ENCODE measurements around the gene VRK2.
"Not testable (repeated sequence)": the region's sequence is repeated elsewhere in the genome, so short reads cannot be mapped to it uniquely, and the experiment has no call there.

The VRK2 gene

GRCh38 chr2:58170334-58170933, 123.8 kb downstream of the VRK2 start:
- DNase-seq: not testable (repeated sequence)

GRCh38 chr2:58171831-58172230, 125.2 kb downstream of the VRK2 start:
- not testable (repeated sequence) for DNase-seq

GRCh38 chr2:58177187-58177586, 130.6 kb downstream of the VRK2 start:
- not testable (repeated sequence) for DNase-seq

DNA sequence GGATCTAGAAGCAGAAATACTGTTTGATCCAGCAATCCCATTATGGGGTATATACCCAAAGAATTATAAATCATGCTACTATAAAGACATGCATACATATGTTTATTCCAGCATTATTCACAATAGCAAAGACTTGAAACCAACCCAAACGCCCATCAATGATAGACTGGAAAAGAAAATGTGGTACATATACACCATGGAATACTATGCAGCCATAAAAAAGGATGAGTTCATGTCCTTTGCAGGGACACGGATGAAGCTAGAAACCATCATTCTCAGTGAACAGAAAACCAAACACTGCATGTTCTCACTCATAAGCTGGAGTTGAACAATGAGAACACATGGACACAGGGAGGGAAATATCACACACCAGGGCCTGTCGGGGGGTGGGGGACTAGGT, 133.6 kb downstream of the VRK2 start:
- DNase-seq: not testable (repeated sequence)

DNA sequence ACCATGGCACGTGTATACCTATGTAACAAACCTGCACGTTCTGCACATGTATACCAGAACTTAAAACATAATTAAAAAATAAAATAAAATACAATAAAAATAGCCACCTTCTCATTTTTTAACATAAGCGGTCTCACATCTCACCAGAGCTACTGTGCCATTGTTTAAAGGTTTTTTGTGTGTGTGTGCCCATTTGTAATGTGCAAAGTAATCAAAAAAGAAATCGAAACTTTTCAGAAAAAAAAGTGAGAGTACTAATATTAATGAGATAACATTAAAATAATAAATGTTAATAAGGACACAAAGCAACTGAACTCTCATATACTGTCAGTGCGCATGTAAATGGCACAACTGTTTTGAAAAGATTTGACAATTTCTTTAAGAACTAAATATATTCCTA, 134.0 kb downstream of the VRK2 start:
- DNase-seq: no peak

DNA sequence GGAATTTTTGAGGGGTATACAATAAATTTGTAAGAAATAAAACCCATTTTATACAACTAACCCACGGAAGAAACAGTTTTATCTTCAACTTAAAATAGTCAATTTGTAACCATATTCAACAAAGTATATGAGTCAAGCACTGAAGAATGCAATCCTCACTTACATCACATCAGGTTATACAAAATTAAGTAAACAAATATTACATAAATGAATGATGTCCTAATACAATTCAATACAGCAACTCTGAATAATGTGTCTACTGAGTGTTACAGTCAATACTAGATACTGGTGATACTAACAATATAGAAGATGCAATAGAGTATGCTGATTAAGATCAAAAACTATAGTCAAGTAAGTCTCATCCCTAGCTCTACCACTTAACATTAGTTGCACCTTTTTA, 135.9 kb downstream of the VRK2 start:
- no peak for DNase-seq

- DNase-seq: no peak
Measured at GRCh38 chr2:58186501-58186900, 139.9 kb downstream of the VRK2 start.

DNA sequence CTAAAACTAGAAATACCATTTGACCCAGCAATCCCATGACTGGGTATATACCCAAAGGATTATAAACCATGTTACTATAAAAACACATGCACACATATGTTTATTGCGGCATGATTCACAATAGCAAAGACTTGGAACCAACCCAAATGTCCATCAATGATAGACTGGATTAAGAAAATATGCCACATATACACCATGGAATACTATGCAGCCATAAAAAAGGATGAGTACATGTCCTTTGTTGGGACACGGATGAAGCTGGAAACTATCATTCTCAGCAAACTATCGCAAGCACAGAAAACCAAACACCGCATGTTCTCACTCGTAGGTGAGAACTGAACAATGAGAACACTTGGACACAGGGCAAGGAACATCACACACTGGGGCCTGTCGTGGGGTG, 140.4 kb downstream of the VRK2 start:
- DNase-seq: not testable (repeated sequence)

GRCh38 chr2:58194458-58194857, 147.9 kb downstream of the VRK2 start:
- no peak for DNase-seq

- DNase-seq: no peak
Measured at GRCh38 chr2:58195662-58196061, 149.1 kb downstream of the VRK2 start.

GRCh38 chr2:58197894-58198293, 151.3 kb downstream of the VRK2 start:
- DNase-seq: no peak

DNA sequence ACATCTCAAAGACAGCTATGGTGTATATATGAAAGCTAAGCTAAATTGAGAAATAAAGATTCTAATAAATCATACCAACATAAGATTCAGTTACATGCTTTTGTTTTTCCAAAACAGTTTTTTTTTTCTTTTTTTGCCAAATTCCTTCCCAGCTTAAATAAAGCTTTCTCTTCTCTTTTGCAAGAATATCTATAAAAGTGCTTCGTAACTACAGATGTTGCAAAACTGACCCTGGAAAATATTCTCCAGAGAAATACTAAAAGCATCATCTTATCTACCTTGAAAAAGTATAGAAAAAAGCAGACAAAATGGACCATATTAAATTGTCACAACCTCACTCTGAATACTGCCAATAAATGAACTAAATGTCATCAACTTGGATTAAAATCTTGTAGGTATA, 155.8 kb downstream of the VRK2 start:
- no peak for DNase-seq

- no peak for DNase-seq
Measured at GRCh38 chr2:58203018-58203417, 156.4 kb downstream of the VRK2 start.

DNA sequence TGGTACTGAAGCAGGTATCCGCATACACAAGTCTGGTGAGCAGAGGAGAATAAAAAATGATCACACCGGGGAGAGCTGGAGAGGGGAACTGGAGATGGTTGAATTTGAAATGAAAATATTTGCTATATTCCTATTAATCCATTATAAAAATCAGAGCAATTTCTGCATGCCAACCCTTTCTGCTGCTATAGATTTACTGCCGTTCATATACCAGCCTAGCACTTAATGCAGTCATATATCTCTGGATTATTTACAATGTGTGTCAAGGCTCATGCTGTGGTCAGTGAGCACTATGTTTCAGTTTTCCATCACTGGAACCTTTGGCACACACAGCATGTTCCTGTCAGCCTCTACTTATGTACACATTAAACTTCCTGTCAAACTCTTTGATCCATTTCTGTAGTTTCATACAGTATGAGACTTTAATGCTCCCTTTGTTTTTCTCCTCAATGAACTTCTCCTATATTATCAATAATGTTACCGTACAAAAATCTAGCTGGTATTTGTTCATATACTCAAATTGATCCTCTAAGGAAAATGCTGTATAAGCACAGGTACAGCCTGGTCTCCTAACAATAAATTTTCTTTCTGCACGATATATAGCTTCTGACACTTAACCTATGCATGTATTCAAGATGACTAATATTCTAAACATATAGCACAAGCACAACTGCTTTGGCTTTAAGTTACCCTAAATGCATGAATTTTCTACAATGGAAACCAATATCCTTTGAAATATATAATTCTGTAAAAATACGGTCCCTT, 157.8 kb downstream of the VRK2 start:
- peak; percentile 68 for DNase-seq

DNA sequence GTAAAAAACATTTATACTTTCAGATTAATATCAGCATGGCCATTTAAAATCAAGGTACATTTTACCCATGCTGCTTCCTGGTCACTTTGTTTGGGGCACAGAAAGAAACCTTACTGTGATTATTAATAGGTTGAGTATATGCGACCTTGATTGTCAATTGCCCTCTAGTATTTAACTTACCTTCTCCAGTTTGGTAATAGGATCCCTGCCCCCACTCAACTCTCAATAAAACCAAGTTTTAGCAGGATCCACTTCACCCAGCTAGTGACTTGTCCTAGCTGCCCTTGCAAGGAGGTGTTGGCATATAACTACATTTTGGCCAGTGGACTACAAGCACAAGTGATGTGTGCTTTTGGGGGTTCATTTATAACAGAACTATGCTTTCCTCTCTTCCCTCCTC, 160.2 kb downstream of the VRK2 start:
- DNase-seq: peak; percentile 30

DNA sequence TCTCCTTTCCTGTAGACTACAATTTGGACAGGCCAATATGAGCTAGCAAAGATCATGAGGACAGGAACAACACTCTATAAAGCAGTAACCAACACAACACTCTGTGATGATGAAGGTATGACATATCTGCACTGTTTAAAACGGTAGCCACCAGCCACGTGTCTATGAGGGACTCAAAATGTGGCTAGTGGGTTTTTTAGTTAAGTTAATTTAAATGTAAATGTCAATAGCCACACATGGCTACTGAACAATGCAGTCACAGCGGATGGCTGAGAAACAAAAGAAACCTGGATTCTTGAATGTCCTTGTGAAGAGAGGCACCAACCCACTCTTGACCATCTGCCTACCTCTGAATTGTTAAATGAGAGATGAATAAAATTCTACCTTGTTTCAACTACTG, 160.6 kb downstream of the VRK2 start:
- DNase-seq: no peak
